Immature natural killer cell (primary cell): ENCODE measurements around the gene ADSS2. TPM values are rescaled to one million over a fixed set of nuclear protein-coding genes. Genes with fewer than 3 reads are reported as not detected.
"Not testable (repeated sequence)": the region's sequence is repeated elsewhere in the genome, so short reads cannot be mapped to it uniquely, and the experiment has no call there.

Experiments used
- DNase-seq, 3 donors: peaks; one replicate each; pipeline ENCODE4 v3.0.0; 2022; ENCODE audit warnings: mixed read lengths in 1 of 3
- H3K27ac Mint-ChIP-seq, 6 donors: one replicate each; pipeline ENCODE4 v1.8.0; 2020; ENCODE audit warnings: mixed read lengths in 6 of 6, mild to moderate bottlenecking in 5 of 6, inconsistent platforms in 4 of 6, moderate library complexity in 3 of 6
- H3K27me3 Mint-ChIP-seq, 3 donors: one replicate each; pipeline ENCODE4 v1.8.0; 2020 to 2021; ENCODE audit warnings: low read depth in 3 of 3, mild to moderate bottlenecking in 3 of 3, mixed read lengths in 3 of 3, moderate library complexity in 3 of 3, inconsistent platforms in 1 of 3
- H3K36me3 Mint-ChIP-seq, 3 donors: one replicate each; pipeline ENCODE4 v1.8.0; 2020; ENCODE audit warnings: mixed read lengths in 3 of 3, inconsistent platforms in 2 of 3, mild to moderate bottlenecking in 2 of 3
- H3K4me1 Mint-ChIP-seq, 2 donors: one replicate each; pipeline ENCODE4 v1.8.0; 2020; ENCODE audit warnings: inconsistent platforms in 2 of 2, mild to moderate bottlenecking in 2 of 2, mixed read lengths in 2 of 2, moderate library complexity in 1 of 2
- H3K4me3 Mint-ChIP-seq, 5 donors: one replicate each; pipeline ENCODE4 v1.8.0; 2020; ENCODE audit warnings: mild to moderate bottlenecking in 5 of 5, mixed read lengths in 5 of 5, inconsistent platforms in 3 of 5, moderate library complexity in 3 of 5
- H3K9me3 Mint-ChIP-seq, 6 donors: one replicate each; pipeline ENCODE4 v1.8.0; 2020; ENCODE audit warnings: mild to moderate bottlenecking in 6 of 6, mixed read lengths in 6 of 6, inconsistent platforms in 4 of 6, moderate library complexity in 3 of 6
- polyA plus RNA-seq, 3 donors: library from polyadenylated mRNA; unstranded; fragments of 300-500 nt; fragmentation: Illumina TruSeq; gene quantifications; one replicate each; pipeline ENCODE4 v1.2.3, GENCODE V29; 2021

ADSS2 gene
- polyA plus RNA-seq, 3 donors from 2014 or later = 28.8 to 44.7 (median 30.0) TPM

DNA sequence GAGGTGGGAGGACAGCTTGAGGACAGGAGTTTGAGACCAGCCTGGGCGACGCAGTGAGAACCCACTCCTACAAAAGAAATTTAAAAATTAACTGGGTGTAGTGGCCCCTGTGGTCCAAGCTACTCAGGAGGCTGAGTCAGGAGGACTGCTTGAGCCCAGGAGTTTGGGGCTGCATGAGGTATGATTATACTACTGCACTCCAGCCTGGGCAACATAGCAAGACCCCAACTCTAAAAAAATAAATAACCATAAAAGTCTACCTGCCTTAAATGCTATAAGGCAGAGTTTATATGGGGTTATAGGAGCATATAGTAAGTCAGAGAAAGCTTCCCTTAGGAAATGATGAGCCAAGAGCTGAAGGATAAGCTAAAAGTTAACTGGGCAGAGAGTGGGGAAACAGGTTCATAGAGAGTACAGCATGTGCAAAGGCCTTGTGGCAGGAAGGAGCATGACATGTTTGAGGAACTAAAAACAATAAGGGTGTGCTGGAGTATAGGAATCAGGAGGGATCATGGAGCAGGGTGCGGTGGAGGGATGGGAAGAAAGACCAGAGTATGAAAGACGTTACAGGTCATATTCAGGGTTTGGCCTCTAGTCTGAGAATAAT, 68.3 kb downstream of the ADSS2 start:
- peaks cover 0 to 1% (median 1%) of the 10 kb centered on the region in 3 donors for H3K27me3 Mint-ChIP-seq
- no peak overlapping the region for H3K27ac Mint-ChIP-seq
- no peaks in the 10 kb centered on the region for H3K9me3 Mint-ChIP-seq
- H3K4me3 Mint-ChIP-seq = no peak overlapping the region
- H3K36me3 Mint-ChIP-seq = peaks cover 0 to 7% (median 6%) of the 10 kb centered on the region in 3 donors
- no peaks in the 10 kb centered on the region for H3K4me1 Mint-ChIP-seq
- no peak for DNase-seq

DNA sequence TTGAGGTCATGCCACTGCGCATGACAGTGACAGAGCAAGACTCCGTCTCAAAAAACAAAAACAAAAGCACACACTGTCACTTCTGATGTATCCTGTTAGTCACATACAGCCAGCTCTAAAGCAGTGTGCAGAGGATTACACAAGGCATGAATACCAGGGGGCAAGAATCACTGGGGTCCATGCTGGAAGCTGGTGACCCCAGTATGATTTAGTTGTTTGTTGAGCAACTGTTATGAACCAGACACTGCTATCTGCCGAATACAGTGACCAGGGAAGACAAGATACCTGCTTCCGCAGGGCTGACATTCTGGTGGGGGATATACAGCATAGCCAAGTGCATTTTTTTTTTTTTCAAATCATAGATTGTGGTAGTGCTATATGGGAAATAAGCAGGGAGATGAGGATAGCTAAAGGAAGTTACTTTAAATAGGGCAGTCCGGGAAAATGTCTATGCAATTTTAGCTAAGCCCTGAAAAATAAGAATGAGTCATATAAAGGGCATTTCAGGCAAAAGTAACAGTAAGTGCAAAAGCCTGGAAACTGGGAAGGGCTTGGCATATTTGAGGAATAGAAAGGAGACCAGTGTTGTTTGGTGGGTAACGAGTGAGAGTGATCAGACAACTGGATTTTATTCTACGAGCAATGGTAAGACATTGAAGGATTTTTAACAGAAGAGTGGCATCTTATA, 69.7 kb downstream of the ADSS2 start:
- H3K4me1 Mint-ChIP-seq = no peaks in the 10 kb centered on the region
- peaks cover 0 to 7% (median 3%) of the 10 kb centered on the region in 3 donors for H3K36me3 Mint-ChIP-seq
- H3K9me3 Mint-ChIP-seq = no peaks in the 10 kb centered on the region
- DNase-seq = no peak
- peaks cover 0 to 1% (median 1%) of the 10 kb centered on the region in 3 donors for H3K27me3 Mint-ChIP-seq
- H3K4me3 Mint-ChIP-seq = no peak overlapping the region
- peak overlapping the region in 1 of 6 donors; percentile 47 for H3K27ac Mint-ChIP-seq

DNA sequence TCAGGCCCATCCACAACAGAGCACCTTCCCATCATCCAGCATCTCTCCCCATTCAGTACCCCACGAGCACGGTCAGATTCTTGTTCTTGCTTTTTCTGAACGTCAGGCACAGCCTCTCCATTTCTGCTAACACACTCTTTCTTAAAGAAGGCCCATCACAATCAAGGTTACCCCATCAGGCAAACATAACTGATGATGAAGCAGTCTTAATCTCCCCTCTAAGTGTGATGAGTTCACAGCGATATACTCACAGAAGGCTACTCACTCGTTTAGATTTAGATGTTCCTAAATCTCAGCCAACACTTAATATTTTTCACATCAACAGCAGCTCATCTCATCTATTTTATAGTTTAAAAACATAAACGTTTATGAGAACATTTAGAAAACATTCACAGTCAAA, 75.6 kb downstream of the ADSS2 start:
- Mint-ChIP-seq H3K4me1 (no peaks in the 10 kb centered on the region), H3K36me3 (no peaks in the 10 kb centered on the region), H3K27me3 (peaks cover 0 to 1% (median 1%) of the 10 kb centered on the region in 3 donors), H3K9me3 (no peaks in the 10 kb centered on the region), H3K4me3 (no peak overlapping the region), H3K27ac (peak overlapping the region in 1 of 6 donors; percentile 54)
- DNase-seq = no peak

DNA sequence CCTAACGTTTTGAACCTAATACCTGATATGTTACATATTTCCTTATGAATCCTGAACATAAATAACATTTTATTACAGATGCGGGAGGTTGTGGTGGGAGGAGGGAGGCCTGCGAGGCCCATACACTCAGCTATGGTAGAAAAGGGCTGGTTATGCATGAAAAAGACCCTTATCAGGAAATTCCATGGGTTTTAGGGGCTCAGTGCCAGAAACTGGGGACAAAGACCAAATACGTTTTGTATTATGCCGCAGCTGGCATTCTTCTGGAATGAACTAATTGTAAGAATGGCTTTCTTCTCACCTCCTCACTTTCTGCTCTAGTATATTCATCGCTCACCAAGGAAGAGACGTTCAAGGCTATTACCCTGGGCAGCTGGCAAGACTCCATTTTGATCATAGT, 76.7 kb downstream of the ADSS2 start:
- no peaks in the 10 kb centered on the region for H3K4me1 Mint-ChIP-seq
- H3K4me3 Mint-ChIP-seq = no peak overlapping the region
- no peaks in the 10 kb centered on the region for H3K27me3 Mint-ChIP-seq
- H3K27ac Mint-ChIP-seq = no peak overlapping the region
- no peaks in the 10 kb centered on the region for H3K36me3 Mint-ChIP-seq
- no peaks in the 10 kb centered on the region for H3K9me3 Mint-ChIP-seq
- no peak for DNase-seq

DNA sequence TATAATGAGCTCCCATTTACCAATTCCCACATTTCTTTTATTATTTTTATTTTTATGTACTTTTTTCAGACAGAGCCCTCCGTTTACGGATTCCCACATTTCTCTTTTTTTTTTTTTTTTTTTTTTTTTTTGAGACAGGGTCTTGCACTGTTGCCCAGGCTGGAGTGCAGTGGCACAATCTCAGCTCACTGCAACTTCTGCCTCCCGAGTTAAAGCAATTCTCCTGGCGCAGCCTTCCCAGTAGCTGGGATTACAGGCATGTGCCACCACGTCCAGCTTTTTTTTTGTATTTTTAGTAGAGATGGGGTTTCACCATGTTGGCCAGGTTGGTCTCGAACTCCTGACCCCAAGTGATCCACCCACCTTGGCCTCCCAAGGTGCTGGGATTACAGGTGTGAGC, 77.2 kb downstream of the ADSS2 start:
- not testable (repeated sequence) for H3K27me3 Mint-ChIP-seq, H3K36me3 Mint-ChIP-seq, H3K27ac Mint-ChIP-seq, H3K9me3 Mint-ChIP-seq, H3K4me1 Mint-ChIP-seq, H3K4me3 Mint-ChIP-seq, DNase-seq

DNA sequence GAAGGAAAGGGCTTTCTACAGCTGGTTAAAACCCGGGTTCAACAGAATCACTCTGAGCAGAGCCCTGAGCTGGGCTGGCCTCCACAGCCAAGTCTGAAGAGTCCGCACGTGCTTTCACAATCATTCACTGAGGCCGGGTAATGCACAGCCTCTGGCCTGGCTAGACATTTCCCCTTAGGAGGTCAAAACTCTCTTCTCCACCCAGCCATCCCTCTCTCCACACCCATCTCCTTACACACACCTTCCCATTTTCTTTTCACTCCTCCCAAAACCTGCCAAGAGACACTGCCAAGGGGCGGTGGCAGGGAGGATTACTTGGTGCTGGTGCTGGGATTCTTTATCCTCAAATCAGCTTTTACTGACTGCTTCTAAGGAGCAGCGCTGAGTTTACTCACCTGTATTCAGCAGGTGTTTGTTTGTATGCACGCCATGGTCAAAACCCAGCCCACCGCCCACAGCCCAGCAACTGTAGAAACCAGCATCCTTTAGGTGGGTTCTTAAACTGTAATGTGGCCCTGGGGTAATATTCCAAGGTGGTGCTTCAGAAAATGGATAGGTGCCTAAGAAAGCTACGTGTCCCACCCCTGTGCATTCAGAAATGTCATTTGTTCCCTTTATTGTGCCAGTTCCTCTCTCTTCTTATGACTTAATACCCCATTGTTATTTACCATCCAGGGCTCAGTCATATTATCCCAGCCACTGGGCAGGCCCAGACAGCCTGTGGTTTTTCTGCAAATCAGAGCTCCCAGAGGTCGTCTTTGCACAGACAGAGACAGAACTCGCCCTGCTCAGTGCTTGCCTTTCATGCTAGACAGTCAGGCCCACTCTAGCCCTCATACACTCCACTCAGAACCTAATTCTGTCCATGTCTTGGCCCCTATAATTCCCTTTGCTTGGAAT, 80.2 kb downstream of the ADSS2 start:
- H3K4me3 Mint-ChIP-seq = no peak overlapping the region
- no peaks in the 10 kb centered on the region for H3K9me3 Mint-ChIP-seq
- DNase-seq = no peak
- no peaks in the 10 kb centered on the region for H3K36me3 Mint-ChIP-seq
- no peaks in the 10 kb centered on the region for H3K4me1 Mint-ChIP-seq
- peaks cover 0 to 3% (median 1%) of the 10 kb centered on the region in 3 donors for H3K27me3 Mint-ChIP-seq
- H3K27ac Mint-ChIP-seq = peak overlapping the region in 1 of 6 donors; percentile 79

DNA sequence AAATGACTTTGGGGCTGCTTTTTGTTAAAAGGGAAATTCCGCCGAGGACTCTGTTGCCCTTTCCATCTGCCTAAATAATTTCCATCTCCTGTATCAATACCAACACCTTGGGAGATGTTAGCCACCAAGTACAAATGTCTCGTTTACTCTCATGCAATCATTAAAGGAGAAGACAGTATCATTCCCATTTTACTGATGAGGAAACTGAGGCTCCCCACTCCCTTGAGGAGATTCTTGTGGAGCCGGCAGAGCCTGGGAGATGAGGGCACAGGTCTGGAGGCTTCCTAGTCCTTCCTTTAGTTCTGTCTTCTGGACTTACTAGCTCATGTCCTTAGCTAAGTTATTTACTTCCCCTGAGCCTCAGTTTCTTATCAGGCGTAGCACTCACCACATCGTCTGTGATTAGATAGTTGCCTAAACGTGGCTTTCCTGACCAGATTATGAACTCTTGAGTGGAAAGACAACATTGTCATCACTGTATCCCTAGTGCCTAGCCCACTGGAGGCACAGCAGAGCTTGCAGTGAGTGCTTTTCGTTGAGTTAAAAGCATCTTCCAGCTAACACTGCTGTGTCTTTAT, 81.6 kb downstream of the ADSS2 start:
- H3K4me1 Mint-ChIP-seq = no peaks in the 10 kb centered on the region

DNA sequence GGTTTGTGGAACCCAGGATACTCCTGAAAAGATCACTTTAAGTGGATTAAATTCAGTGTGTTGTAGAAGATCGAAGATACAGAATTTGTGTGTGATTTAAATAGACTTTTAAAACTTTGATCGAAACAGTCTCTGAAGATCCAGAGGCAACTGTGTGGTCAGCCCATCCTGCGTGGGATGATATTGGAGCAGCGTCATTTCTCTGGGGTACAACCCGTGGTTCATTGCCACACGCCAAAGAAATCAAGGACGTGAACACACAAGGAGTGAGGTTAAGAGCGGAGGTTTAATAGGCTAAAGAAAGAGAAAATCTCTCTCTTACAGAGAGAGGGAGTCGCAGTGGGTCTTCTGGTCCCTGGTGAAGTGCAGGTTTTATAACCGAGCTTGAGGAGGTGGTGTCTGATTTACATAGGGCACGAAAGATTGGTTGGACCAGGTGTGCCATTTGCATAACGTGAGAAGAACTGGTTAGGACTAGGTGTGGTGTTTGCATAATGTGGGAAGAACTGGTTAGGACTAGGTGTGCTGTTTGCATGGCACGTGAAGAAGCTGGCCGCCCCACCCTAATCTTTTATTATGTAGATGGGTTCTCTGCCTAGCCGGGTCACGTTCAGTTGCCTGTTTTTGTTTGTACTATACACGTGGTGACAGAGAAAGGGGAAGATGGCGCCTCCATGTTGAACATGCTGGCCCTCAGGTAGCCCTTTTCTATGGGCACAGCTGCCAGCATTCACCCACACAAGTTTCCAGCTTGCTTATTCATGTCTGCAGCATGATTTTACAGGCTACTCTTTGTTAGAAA, 82.3 kb downstream of the ADSS2 start:
- no peak for DNase-seq
- H3K4me3 Mint-ChIP-seq = no peak overlapping the region
- no peaks in the 10 kb centered on the region for H3K4me1 Mint-ChIP-seq
- H3K27ac Mint-ChIP-seq = no peak overlapping the region
- peaks cover 0 to 5% (median 1%) of the 10 kb centered on the region in 3 donors for H3K27me3 Mint-ChIP-seq
- no peaks in the 10 kb centered on the region for H3K36me3 Mint-ChIP-seq
- H3K9me3 Mint-ChIP-seq = no peaks in the 10 kb centered on the region

More for the DNA sequence above, 81.6 kb downstream of the ADSS2 start:
- DNase-seq = no peak
- Mint-ChIP-seq H3K27me3 (peaks cover 0 to 5% (median 1%) of the 10 kb centered on the region in 3 donors), H3K4me3 (no peak overlapping the region), H3K27ac (peak overlapping the region in 1 of 6 donors; percentile 33), H3K36me3 (no peaks in the 10 kb centered on the region), H3K9me3 (no peaks in the 10 kb centered on the region)

DNA sequence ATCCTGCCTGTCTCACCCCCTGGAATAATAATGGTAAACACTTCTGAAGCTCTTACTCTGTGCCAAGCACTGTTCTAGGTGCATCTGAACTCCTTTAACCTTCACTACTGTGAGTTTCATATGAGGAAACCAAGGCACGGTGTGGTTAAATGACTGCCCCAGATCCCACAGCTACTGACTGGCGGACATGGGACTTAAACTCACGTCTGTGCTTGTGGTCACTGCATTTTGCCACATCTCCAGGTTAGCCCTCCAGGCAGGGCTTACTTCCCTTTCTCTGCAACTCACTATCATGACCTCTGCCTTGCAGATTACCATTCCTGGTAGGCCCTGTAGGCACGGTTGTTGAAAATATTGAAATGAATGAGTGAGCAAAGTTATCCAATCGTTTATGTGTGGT, 83.4 kb downstream of the ADSS2 start:
- peak overlapping the region in 1 of 6 donors; percentile 51 for H3K27ac Mint-ChIP-seq

DNA sequence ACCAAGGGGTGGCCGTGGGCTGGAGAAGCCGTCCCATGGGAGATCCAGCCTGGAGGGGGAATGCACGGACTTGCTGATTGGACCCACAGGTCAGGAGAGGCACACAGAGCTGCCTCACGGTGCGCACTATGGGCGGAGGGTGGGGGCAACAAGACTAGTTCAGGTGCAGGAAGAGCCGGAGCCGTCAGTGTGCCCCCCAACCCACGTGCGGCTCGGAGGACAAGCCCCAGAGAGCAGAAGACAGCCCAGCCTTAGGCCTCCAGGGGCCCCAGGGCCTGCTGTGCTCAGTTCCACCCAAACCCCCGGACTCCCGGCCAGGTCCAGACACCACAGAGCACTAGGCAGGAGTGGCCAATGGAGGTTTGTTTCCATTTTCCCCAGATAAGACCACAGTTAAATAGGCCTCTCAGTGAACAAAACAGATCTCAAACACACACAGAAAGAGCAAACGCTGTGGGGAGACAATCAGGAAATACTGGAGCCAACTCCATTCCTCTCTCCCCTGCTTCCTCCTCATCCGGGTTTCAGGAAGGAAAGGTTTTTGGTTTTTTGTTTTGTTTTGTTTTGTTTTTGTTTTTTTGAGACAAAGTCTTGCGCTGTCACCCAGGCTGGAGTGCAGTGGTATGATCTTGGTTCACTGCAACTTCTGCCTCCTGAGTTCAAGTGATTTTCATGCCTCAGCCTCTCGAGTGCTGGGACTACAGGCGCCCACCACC, 84.2 kb downstream of the ADSS2 start:
- peaks cover 0 to 2% (median 0%) of the 10 kb centered on the region in 6 donors for H3K9me3 Mint-ChIP-seq
- peaks cover 0 to 5% (median 1%) of the 10 kb centered on the region in 3 donors for H3K27me3 Mint-ChIP-seq
- no peaks in the 10 kb centered on the region for H3K4me1 Mint-ChIP-seq
- no peak for DNase-seq
- H3K36me3 Mint-ChIP-seq = no peaks in the 10 kb centered on the region
- no peak overlapping the region for H3K27ac Mint-ChIP-seq
- no peak overlapping the region for H3K4me3 Mint-ChIP-seq

More for the DNA sequence above, 83.4 kb downstream of the ADSS2 start:
- H3K4me1 Mint-ChIP-seq = no peaks in the 10 kb centered on the region
- H3K36me3 Mint-ChIP-seq = no peaks in the 10 kb centered on the region
- DNase-seq = no peak
- peaks cover 0 to 2% (median 0%) of the 10 kb centered on the region in 6 donors for H3K9me3 Mint-ChIP-seq
- H3K4me3 Mint-ChIP-seq = no peak overlapping the region
- H3K27me3 Mint-ChIP-seq = peaks cover 0 to 5% (median 1%) of the 10 kb centered on the region in 3 donors

DNA sequence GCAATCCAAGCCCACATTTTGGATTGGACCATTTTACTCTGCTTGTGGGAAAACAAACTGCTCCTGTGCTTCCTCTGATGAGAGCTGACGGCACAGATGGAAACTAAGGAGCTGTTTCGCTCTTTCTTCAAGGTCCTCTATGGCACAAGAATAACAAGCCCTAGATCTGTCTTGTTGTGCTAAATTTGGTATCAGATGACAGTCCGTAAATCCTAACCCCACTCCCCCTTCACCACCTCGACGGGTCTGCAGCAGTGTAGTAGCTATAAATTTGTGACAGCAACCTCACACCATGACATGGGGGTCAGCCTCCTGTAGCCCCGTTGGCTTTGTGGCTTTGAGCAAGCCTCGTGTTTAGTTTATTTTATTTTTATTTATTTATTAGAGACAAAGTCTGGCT, 85.9 kb downstream of the ADSS2 start:
- no peaks in the 10 kb centered on the region for H3K4me1 Mint-ChIP-seq
- no peak for DNase-seq
- no peak overlapping the region for H3K4me3 Mint-ChIP-seq
- peak overlapping the region in 2 of 6 donors; percentile 36 to 66 for H3K27ac Mint-ChIP-seq
- no peaks in the 10 kb centered on the region for H3K36me3 Mint-ChIP-seq
- H3K27me3 Mint-ChIP-seq = peaks cover 0 to 5% (median 1%) of the 10 kb centered on the region in 3 donors
- peaks cover 0 to 2% (median 0%) of the 10 kb centered on the region in 6 donors for H3K9me3 Mint-ChIP-seq

DNA sequence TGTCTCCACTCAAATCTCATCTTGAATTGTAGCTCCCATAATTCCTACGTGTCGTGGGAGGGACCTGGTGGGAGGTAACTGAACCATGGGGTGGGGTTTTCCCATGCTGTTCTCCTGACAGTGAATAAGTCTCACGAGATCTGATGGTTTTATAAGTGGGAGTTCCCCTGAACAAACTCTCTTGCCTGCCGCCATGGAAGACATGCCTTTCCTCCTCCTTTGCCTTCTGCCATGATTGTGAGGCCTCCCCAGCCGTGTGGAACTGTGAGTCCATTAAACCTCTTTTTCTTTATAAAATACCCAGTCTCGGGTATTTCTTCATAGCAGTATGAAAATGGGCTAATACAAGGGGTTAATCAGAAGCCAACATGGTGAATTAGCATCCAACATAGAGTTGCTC, 86.4 kb downstream of the ADSS2 start:
- H3K4me3 Mint-ChIP-seq, H3K27me3 Mint-ChIP-seq, H3K4me1 Mint-ChIP-seq, H3K27ac Mint-ChIP-seq, DNase-seq, H3K36me3 Mint-ChIP-seq, H3K9me3 Mint-ChIP-seq: not testable (repeated sequence)
